PC-3 (cell line): Measurements from ENCODE around the gene JAML. TPM values are rescaled to one million over a fixed set of nuclear protein-coding genes. Genes with fewer than 3 reads are reported as not detected.

Source experiments
- ATAC-seq: fragments of 200-7000 bp; cut with Tn5 transposase; 2 replicates; pipeline ENCODE4 v1.9.1; 2020; ENCODE audit warnings: mild to moderate bottlenecking, moderate library complexity
- BruUV-seq: library from RNA; stranded (reverse); fragments of 400-500 nt; replicated peaks from 2 replicates; lab custom pipeline; 2021; lab: Mats Ljungman, UMichigan
- CTCF ChIA-PET: fragments of 300-600 bp; sonication (Branson Sonifier 250); formaldehyde crosslinking; loops from one replicate; lab custom pipeline; 2022; ENCODE audit warnings: antibody characterized with exemption; lab: Charles Lee
- POLR2A ChIA-PET: fragments of 300-600 bp; sonication (Branson Sonifier 250); formaldehyde crosslinking; loops from one replicate; lab custom pipeline; 2022; ENCODE audit warnings: antibody characterized with exemption; ENCODE audit not compliant: unreplicated experiment; lab: Charles Lee
- DNase-seq: peaks from one replicate; pipeline ENCODE4 v3.0.0-alpha.2; 2015
- H2AFZ ChIP-seq: fragments of 300-600 bp; sonication (generic); 2 replicates; pipeline ENCODE4 v1.6.0; 2016; ENCODE audit warnings: antibody characterized with exemption, low read length
- H3F3A ChIP-seq: fragments of 300-600 bp; sonication (generic); one replicate; pipeline ENCODE4 v1.6.0; 2017; ENCODE audit warnings: antibody characterized with exemption, low read length, control low read depth, mild to moderate bottlenecking; ENCODE audit not compliant: unreplicated experiment
- H3K27ac ChIP-seq: fragments of 300-600 bp; sonication (generic); 2 replicates; pipeline ENCODE4 v1.5.1; 2016; ENCODE audit warnings: mild to moderate bottlenecking, low read length
- H3K27me3 ChIP-seq: fragments of 300-600 bp; sonication (generic); 2 replicates; pipeline ENCODE4 v1.6.1; 2016; ENCODE audit warnings: low read length, mixed read lengths
- H3K36me3 ChIP-seq: fragments of 300-600 bp; sonication (generic); 2 replicates; pipeline ENCODE4 v1.6.1; 2016; ENCODE audit warnings: low read depth, mixed run types, low read length, mixed read lengths
- H3K4me1 ChIP-seq: fragments of 300-600 bp; sonication (generic); 2 replicates; pipeline ENCODE4 v1.5.1; 2016; ENCODE audit warnings: low read length; ENCODE audit not compliant: insufficient read depth
- H3K4me2 ChIP-seq: fragments of 300-600 bp; sonication (generic); 2 replicates; pipeline ENCODE4 v1.6.0; 2016; ENCODE audit warnings: low read length
- H3K4me3 ChIP-seq: fragments of 300-600 bp; sonication (generic); 2 replicates; pipeline ENCODE4 v1.5.1; 2016; ENCODE audit warnings: mild to moderate bottlenecking, low read length, mixed read lengths
- H3K79me2 ChIP-seq: fragments of 300-600 bp; sonication (generic); 2 replicates; pipeline ENCODE4 v1.6.1; 2017; ENCODE audit warnings: low read length, mixed read lengths
- H3K9ac ChIP-seq: fragments of 300-600 bp; sonication (generic); 2 replicates; pipeline ENCODE4 v1.6.0; 2016; ENCODE audit warnings: mild to moderate bottlenecking, low read length
- H3K9me2 ChIP-seq: fragments of 300-600 bp; sonication (generic); replicated peaks from 2 replicates; pipeline ENCODE4 v1.6.1; 2016; ENCODE audit warnings: mixed run types, low read length, mixed read lengths
- H3K9me3 ChIP-seq: fragments of 300-600 bp; sonication (generic); 2 replicates; pipeline ENCODE4 v1.6.1; 2016; ENCODE audit warnings: low read length, mixed read lengths
- H4K20me1 ChIP-seq: fragments of 300-600 bp; sonication (generic); 2 replicates; pipeline ENCODE4 v1.6.1; 2016; ENCODE audit warnings: low read length, mixed read lengths
- EZH2 ChIP-seq: fragments of 300-600 bp; sonication (generic); IDR thresholded peaks from one replicate; pipeline ENCODE4 v1.6.1; 2017; ENCODE audit warnings: antibody characterized with exemption, mild to moderate bottlenecking, low read length; ENCODE audit not compliant: unreplicated experiment
- EZH2phosphoT487 ChIP-seq: fragments of 300-600 bp; sonication (generic); IDR thresholded peaks from 2 replicates; pipeline ENCODE4 v1.6.1; 2018; ENCODE audit warnings: mild to moderate bottlenecking, antibody characterized with exemption, low read length, borderline replicate concordance
- intact Hi-C: fragments of 100-400 bp; cut with micrococcal nuclease; formaldehyde crosslinking; loops from 2 replicates; pipeline ENCODE4 v1.9.0; 2023
- total RNA-seq: library from RNA; depleted of rRNA; stranded (reverse); fragments of >200 nt; gene quantifications from 2 replicates; pipeline ENCODE4 v1.2.3, GENCODE V29; 2014
- TF ChIP-seq, protein P1 (sequence below): fragments of 300-600 bp; sonication (generic); conservative IDR thresholded peaks from 2 replicates; pipeline ENCODE4 v1.5.1; 2017; ENCODE audit warnings: antibody characterized with exemption, low read depth, mild to moderate bottlenecking, low read length

JAML gene
- total RNA-seq, 1 experiment from 2014 or later, result not detected

DNA sequence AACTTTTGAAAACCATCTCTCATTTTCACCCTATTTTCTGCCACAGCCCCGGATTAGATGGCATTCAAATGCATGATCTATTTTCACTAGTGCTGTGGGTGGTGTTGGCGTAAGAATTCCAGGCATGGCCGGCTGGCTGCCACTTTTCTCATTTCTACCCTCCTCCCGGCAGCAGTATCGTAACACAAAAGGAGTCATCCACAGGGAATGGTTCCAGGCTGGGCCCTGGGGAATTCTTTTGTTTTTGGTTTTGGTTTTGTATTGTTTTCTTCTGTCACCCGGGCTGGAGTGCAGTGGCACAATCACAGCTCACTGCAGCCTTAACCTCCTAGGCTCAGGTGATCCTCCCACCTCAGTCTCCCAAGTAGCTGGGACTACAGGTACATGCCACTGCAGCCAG is 13.8 kb downstream of the JAML start:
- peaks cover 9% of the 10 kb centered on the region; the same call in 1 of the 2 replicates for H3K4me1 ChIP-seq
- no peak for ATAC-seq
- TF ChIP-seq EZH2 (no peak), EZH2phosphoT487 (no peak)
- TF ChIP-seq, protein P1, sequence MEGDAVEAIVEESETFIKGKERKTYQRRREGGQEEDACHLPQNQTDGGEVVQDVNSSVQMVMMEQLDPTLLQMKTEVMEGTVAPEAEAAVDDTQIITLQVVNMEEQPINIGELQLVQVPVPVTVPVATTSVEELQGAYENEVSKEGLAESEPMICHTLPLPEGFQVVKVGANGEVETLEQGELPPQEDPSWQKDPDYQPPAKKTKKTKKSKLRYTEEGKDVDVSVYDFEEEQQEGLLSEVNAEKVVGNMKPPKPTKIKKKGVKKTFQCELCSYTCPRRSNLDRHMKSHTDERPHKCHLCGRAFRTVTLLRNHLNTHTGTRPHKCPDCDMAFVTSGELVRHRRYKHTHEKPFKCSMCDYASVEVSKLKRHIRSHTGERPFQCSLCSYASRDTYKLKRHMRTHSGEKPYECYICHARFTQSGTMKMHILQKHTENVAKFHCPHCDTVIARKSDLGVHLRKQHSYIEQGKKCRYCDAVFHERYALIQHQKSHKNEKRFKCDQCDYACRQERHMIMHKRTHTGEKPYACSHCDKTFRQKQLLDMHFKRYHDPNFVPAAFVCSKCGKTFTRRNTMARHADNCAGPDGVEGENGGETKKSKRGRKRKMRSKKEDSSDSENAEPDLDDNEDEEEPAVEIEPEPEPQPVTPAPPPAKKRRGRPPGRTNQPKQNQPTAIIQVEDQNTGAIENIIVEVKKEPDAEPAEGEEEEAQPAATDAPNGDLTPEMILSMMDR, result no peak
- no peak for DNase-seq
- POLR2A ChIA-PET, result no interaction called here
- H3K9me3 ChIP-seq, result no peaks in the 10 kb centered on the region
- no peaks in the 10 kb centered on the region for H3K9me2 ChIP-seq
- H3F3A ChIP-seq, result no peaks in the 10 kb centered on the region
- no peak overlapping the region for H3K9ac ChIP-seq
- CTCF ChIA-PET, result no interaction called here
- H3K36me3 ChIP-seq, result no peaks in the 10 kb centered on the region
- no TSS peak for BruUV-seq
- H3K27me3 ChIP-seq, result peaks cover 23% of the 10 kb centered on the region
- no peak overlapping the region for H2AFZ ChIP-seq
- no peak overlapping the region for H3K27ac ChIP-seq
- H3K79me2 ChIP-seq, result no peaks in the 10 kb centered on the region
- H3K4me3 ChIP-seq, result no peak overlapping the region
- H4K20me1 ChIP-seq, result no peaks in the 10 kb centered on the region
- intact Hi-C loops, result no loop called here
- no peak overlapping the region for H3K4me2 ChIP-seq

DNA sequence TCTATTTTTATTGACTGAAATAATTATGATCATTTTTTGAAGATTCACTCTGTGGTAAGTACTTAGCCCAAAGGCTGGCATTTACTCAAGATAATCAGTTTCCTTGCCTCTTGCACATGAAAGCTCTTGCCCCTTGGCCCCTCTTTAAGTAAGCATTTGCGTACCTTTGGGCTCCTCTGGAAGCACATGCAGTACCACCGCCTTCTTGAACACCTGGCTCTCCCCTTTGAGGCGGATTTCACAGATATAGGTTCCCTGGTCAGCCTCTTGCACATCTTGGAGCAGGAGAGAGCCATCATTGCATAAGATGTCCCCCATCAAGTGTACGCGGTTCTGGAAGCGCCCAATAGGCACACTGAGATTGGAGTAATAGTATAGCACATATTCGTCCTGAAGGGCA is 14.5 kb downstream of the JAML start:
- DNase-seq (no peak), ATAC-seq (no peak)
- Histone ChIP-seq H3K4me1 (peaks cover 9% of the 10 kb centered on the region; the same call in 1 of the 2 replicates), H3F3A (no peaks in the 10 kb centered on the region), H4K20me1 (no peaks in the 10 kb centered on the region), H3K9ac (no peak overlapping the region), H3K27ac (no peak overlapping the region), H2AFZ (no peak overlapping the region), H3K79me2 (no peaks in the 10 kb centered on the region), H3K9me2 (no peaks in the 10 kb centered on the region), H3K9me3 (no peaks in the 10 kb centered on the region), H3K4me2 (no peak overlapping the region), H3K4me3 (no peak overlapping the region), H3K36me3 (no peaks in the 10 kb centered on the region), H3K27me3 (peaks cover 29% of the 10 kb centered on the region)
- CTCF ChIA-PET, result no interaction called here
- POLR2A ChIA-PET, result no interaction called here
- TF ChIP-seq EZH2phosphoT487, result no peak
- TF ChIP-seq, protein P1, result no peak
- no peak for TF ChIP-seq EZH2
- intact Hi-C loops, result no loop called here
- BruUV-seq, result no TSS peak

DNA sequence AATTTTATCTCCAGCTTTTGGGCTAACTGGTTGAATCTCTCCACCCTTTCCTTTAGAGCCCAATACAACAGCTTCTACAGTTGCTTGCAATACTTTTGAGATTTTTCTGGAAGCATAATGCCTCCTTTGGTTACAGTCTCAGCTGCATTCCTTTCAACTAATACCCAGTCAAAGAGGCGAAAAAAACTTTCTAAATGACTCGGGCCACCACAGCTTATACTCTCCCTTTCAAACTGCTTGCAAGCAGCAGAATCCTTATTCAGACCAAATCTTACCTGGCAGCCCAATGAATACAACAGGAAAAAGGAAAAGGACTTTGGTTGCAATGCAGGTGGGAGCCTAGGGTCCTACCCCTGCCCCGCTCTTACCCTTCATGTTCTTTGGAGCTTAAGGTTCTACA is 15.8 kb downstream of the JAML start:
- no TSS peak for BruUV-seq
- Histone ChIP-seq H3F3A (no peaks in the 10 kb centered on the region), H3K4me2 (no peak overlapping the region), H2AFZ (no peak overlapping the region), H3K9me3 (no peaks in the 10 kb centered on the region), H3K36me3 (no peaks in the 10 kb centered on the region), H3K4me1 (peaks cover 8% of the 10 kb centered on the region; the same call in 1 of the 2 replicates), H3K4me3 (no peak overlapping the region), H3K9me2 (no peaks in the 10 kb centered on the region), H3K79me2 (no peaks in the 10 kb centered on the region), H3K27me3 (peaks cover 29% of the 10 kb centered on the region), H4K20me1 (no peaks in the 10 kb centered on the region), H3K27ac (no peak overlapping the region), H3K9ac (no peak overlapping the region)
- intact Hi-C loops, result no loop called here
- ATAC-seq, result no peak
- CTCF ChIA-PET, result no interaction called here
- POLR2A ChIA-PET, result no interaction called here
- TF ChIP-seq EZH2 (no peak), EZH2phosphoT487 (no peak)
- TF ChIP-seq, protein P1, result no peak
- no peak for DNase-seq
